ENCODE data around the gene RIN3. TPM values are rescaled to one million over a fixed set of nuclear protein-coding genes. Genes with fewer than 3 reads are reported as not detected.

Gene RIN3
- total RNA-seq, 1 experiment from 2014 or later, result not detected

DNA sequence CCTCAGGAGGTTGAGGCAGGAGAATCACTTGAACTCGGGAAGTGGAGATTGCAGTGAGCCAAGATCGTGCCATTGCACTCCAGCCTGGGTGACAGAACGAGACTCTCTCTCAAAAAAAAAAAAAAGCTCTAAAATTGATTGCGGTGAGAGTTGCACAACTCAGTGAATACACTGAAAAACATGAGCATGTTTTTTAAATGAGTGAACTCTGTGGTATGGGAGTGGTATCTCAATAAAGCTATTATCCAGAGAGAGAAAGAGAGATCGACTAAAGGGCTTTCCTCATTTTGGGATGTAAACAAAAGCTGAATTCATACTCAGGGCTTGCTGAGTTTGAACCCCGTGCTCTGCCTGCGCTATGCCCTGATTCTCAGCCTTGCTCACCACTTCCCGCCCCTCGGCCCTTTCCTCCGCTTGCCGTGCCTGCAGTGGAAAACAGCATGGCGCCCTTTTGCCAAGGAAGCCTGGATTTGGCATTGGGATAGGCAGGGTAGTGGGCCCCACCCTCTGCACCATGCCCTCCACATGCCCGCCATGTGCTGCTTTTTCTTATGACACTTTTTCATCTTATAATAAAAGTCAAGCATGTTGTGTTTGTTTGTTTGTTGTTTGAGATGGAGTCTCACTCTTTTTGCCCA lies 132.4 kb downstream of the RIN3 start:
- DNase-seq (ENCODE audit: low read depth), result no peak
- in situ Hi-C loops (cut with HindIII; ENCODE audit: low pct_unique_long_range_greater_than_20kb, low sequenced_read_pairs), result no loop called here

DNA sequence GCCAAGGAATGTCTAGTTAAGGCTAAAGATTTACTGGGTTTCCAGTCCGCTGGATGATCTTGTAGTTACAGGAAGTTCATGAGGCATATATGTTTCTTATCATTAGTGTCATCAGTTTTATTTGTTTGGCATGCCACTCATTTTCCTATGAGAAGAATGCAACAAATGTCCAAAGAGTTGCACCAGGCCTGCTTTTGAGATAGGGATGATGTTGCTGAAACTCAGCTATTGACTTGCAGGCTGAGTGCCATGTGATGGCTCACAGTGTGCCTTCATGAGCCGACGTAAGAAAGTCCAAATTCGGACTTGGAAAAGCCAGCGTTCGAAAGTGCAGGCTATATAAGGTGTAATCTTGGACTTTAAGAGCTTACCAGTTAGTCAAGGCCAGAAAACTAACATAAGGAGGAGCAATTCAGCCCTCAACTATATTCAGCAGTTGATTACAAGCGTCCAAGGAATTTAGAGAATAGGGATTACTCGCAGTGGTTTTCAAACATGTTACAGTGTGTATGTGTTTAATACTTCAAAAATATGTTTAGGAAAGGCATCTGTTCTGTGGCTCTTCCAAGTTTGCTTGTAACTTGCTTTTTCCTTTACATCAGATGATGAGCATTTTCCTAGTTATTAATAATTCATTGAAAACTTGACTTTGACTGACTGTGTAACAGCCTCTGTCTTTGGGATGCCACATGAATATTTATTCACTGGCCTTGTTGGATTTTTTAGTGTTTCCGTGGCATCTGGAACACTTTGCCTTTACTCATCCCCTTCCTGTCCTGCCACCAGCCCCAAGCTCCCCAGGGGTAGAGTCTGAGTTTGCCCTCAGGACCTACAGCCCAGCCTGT lies 133.6 kb downstream of the RIN3 start:
- no peak for DNase-seq (ENCODE audit: low read depth)
- in situ Hi-C loops (cut with HindIII; ENCODE audit: low pct_unique_long_range_greater_than_20kb, low sequenced_read_pairs), result no loop called here

DNA sequence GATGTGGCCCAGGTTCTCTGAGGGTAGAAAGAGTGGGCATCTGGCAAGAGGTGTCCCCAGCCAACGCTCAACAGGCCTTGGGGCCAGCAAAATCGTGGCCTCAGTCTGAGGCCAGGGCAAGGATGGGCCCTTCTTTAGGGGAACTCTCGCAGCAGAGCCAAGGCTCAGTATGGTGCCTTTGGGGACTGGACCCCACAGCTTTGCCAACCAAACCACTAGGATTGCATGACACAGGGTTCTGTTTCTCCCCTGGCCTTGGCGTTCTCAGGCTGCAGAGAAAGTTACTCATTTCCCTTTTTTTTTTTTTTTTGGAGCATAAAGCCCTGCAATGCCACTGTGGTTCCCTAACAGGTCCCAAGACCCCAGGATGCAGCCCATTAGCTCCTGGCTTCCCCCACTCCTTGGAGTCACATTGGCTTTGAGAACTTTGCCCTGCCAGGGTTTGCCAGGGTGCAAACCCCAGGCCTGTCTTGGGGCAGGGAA lies 134.3 kb downstream of the RIN3 start:
- in situ Hi-C loops (cut with HindIII; ENCODE audit: low pct_unique_long_range_greater_than_20kb, low sequenced_read_pairs), result no loop called here
- no peak for DNase-seq (ENCODE audit: low read depth)

- DNase-seq (ENCODE audit: low read depth), result no peak
- in situ Hi-C loops (cut with HindIII; ENCODE audit: low pct_unique_long_range_greater_than_20kb, low sequenced_read_pairs), result no loop called here
Measured at GRCh38 chr14:92649066-92649465, 135.5 kb downstream of the RIN3 start.

DNA sequence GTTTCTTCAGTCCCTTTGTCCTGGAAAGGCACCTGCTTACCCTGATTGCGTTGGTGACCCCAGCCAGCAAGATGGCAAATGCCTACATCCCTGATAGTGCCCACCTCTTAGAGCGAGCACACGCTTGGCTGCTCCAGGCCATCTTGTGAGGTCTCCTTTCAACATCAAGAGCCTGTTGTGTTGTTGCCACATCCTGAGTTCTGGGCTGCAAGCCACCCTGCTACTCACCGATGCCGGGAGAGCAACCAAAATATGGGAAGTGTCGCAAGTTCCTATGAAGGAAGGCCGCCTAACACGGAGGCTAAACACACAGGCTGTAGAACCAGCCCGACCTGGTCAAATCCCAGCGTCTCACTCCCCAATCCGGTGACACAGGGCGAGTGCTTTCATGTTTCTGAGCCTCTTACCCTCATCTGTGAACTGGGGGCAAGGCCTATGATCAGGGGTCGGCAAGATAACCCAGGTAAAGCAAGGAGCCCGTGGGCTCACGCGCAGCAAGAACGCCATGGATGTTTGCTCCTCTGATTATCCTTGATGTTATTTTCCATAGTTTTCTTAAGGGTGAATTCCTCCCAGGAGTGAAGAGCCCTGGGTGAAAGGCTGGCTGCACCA lies 136.5 kb downstream of the RIN3 start:
- in situ Hi-C loops (cut with HindIII; ENCODE audit: low pct_unique_long_range_greater_than_20kb, low sequenced_read_pairs), result no loop called here
- no peak for DNase-seq (ENCODE audit: low read depth)

GRCh38 chr14:92650581-92651105 lies 137.1 kb downstream of the RIN3 start:
- DNase-seq (ENCODE audit: low read depth), result no peak
- in situ Hi-C loops (cut with HindIII; ENCODE audit: low pct_unique_long_range_greater_than_20kb, low sequenced_read_pairs), result no loop called here

DNA sequence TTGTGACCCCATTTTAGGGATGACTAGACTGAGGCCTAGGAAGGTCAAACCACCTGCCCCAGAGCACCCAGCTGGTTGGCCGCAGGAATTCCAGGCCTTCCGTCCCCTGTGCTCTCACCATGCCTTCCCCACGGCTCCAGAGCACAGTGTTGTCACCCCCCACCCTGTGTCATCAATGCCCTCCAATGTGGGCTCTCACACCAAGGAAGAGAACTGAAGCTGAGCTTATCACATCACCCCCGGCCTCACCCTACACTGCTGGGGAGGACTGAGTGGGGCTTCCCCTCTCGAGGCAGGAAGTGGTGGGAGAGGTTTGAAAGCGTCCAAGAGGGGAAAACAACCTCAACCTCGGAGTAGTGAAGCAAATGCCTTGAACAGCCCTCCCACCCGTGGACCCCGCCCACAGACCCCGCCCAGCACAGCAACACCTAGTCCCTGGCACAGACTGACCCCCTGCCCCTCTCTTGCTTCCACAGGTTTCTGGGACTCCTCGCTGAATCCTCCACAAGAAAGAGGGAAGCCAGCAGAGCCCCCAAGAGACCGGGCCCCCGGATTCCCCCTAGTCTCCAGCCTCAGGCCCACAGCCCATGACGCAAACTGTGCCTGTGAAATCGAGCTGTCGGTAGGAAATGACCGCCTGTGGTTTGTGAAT lies 137.7 kb downstream of the RIN3 start:
- in situ Hi-C loops (cut with HindIII; ENCODE audit: low pct_unique_long_range_greater_than_20kb, low sequenced_read_pairs), result no loop called here
- DNase-seq (ENCODE audit: low read depth), result no peak

DNA sequence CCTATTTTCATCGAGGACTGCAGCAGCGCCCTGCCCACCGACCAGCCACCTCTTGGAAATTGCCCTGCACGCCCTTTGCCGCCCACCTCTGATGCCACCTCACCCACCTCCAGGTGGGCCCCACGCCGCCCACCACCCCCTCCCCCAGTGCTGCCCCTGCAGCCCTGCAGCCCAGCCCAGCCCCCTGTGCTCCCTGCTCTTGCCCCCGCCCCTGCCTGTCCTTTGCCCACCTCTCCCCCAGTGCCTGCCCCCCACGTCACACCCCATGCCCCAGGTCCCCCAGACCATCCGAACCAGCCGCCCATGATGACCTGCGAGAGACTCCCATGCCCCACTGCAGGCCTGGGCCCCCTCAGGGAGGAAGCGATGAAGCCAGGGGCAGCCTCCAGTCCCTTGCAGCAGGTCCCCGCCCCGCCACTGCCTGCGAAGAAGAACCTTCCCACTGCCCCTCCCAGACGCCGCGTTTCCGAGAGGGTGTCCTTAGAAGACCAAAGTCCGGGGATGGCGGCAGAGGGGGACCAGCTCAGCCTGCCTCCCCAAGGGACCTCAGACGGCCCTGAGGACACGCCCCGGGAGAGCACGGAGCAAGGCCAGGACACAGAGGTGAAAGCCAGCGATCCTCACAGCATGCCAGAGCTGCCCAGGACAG lies 138.3 kb downstream of the RIN3 start:
- in situ Hi-C loops (cut with HindIII; ENCODE audit: low pct_unique_long_range_greater_than_20kb, low sequenced_read_pairs), result no loop called here
- DNase-seq (ENCODE audit: low read depth), result no peak

GRCh38 chr14:92652413-92653151 lies 139.0 kb downstream of the RIN3 start:
- in situ Hi-C loops (cut with HindIII; ENCODE audit: low pct_unique_long_range_greater_than_20kb, low sequenced_read_pairs), result no loop called here
- no peak for DNase-seq (ENCODE audit: low read depth)

DNA sequence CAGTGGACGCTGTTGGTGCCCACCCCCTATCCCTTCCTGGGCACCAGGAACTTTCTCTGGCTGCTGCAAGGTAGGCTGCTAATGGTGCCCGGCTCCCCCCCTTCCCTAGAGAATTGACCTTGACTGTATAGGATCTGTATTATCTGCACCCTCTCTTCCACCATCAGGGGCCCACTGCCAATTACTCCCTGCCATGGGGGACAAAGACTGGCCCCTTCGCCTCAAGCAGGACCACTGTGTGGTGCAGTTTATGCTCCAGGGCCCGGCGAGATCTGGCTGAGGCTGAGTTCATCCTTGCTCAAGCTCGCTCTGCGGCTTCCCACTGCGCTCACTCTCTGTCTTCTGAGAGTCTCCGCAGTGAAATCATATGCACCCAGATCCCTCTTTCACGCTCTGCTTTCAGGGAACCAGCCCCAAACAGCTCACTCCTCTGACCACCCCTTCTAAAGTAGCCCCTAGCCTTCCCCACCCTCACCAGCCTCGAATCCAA lies 139.6 kb downstream of the RIN3 start:
- in situ Hi-C loops (cut with HindIII; ENCODE audit: low pct_unique_long_range_greater_than_20kb, low sequenced_read_pairs), result no loop called here
- DNase-seq (ENCODE audit: low read depth), result no peak

DNA sequence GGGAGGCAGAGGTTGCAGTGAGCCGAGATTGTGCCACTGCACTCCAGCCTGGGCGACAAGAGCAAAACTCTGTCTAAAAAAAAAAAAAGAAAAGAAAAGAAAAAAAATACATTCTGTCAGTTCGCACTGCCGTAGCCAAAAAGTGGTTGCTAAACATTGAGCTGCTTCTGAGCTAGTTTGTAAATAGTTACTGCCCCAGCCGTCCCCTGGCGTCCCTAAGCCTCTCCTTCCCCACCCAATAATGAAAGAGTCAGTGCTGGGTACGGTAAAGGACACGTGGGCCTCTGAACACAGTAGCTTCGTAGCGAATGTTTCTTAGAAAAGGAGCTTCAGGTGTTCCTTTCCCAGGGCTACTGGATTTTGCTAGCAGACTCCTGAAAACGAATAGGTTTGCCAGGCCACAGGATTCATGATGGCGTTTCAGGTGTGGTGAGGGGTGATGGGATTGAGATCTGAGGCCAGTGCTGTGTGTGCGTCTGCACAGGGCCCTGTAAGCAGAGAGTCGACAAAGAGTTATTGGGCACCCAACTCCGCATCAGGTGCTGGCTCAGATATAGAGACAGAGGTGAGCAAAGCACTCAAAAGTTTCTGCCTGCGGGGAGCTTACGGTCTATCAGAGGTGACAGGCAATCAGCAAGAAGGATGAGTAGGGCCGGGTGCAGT lies 140.8 kb downstream of the RIN3 start:
- in situ Hi-C loops (cut with HindIII; ENCODE audit: low pct_unique_long_range_greater_than_20kb, low sequenced_read_pairs), result no loop called here
- no peak for DNase-seq (ENCODE audit: low read depth)

DNA sequence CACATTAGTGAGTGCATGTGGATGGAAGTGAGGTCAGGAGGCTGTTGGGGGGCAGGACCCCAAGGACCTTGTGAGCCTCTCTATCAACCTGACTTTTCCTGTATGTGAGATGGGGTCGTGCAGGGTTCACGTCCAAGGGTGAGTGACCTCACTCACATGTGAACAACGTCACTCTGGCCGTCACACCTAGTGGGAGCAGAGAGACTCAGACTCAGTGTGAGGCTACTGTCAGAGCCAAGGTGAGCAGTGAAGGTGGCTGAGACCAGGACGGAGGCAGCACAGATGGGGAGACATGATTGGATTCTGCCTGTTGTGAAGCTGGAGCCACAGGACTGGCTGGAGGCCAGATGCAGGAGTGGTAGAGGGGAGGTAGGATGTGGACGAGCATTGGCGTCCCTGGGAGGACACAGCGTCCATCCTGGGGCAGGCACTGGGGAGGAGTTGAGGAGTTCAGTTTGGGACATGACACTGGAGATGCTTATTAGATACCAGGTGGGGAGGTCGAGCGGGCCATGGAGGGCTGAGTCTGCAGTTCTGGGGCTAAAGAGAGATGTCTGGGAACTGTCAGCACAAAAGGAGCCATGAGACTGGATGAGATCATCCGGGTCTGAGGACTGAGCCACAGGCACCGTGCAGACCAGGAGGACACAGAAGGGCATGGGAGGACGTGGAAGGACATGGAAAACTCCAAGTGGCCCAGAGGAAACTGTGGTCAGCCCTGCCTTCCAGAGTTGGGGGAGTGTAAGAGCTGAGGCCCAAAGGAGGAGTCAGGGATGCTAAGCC lies 142.0 kb downstream of the RIN3 start:
- no peak for DNase-seq (ENCODE audit: low read depth)
- in situ Hi-C loops (cut with HindIII; ENCODE audit: low pct_unique_long_range_greater_than_20kb, low sequenced_read_pairs), result no loop called here

GRCh38 chr14:92656306-92657081 lies 142.9 kb downstream of the RIN3 start:
- in situ Hi-C loops (cut with HindIII; ENCODE audit: low pct_unique_long_range_greater_than_20kb, low sequenced_read_pairs), result no loop called here
- no peak for DNase-seq (ENCODE audit: low read depth)

DNA sequence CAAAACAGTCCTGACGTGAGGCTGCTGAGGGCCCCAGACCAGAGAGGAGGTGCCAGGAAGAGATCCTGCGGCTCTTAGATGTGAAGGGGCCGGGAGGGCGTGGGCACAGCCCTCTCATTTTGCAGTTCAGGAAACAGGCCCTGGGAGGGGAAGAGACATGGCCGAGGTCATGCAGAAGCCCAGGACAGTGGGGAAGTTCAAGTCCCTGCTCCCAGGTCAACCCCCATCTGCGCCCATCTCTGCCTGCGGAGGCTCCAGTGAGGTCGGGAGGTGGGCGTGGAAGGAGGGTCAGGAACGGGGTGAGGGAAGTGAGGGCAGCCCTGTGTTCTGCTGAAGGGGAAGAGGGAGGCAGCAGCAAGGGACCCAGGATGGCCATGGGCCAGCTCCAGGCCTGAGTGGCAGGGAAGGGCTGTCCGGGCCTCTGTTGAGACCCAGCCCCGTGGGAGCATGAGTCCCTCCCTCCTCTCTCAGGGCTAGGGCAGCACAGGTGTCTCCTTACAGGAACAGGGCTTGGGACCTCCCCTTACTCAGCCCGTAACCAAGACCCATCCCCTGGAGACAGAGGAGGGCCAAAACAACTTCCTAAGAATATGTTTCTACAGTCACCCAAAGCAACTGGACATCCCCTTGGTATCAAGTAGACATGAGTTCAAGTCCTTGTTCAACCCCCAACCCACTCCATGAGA lies 144.0 kb downstream of the RIN3 start:
- DNase-seq (ENCODE audit: low read depth), result no peak
- in situ Hi-C loops (cut with HindIII; ENCODE audit: low pct_unique_long_range_greater_than_20kb, low sequenced_read_pairs), result no loop called here

DNA sequence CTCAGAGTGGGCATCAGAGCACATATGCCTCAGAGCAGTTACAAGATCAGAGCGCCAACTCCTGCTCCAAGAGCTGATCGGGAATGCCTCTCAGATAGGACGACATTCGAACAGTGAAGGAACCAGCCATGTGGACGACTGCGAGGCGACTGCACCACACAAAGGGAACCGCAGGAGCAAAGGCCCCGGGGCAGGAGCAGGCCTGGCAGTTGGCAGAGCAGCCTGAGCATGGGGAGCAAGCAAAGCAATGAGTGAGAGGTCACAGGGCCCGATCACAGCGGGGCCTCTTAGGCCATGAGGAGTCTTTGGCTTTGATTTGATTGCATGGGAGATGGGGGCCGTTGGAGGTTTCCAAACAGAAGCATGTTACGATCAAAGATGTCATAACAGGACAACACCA lies 144.6 kb downstream of the RIN3 start:
- in situ Hi-C loops (cut with HindIII; ENCODE audit: low pct_unique_long_range_greater_than_20kb, low sequenced_read_pairs), result no loop called here
- DNase-seq (ENCODE audit: low read depth), result no peak

Measured in Caki2 (cell line).